ENCODE measurements around the gene NTSR2. TPM values are rescaled to one million over a fixed set of nuclear protein-coding genes. Genes with fewer than 3 reads are reported as not detected.

NTSR2 gene
- total RNA-seq, 5 donors from 2014 or later (not counting 1 experiment from before 2014, with no cell fraction given), result not detected

DNA sequence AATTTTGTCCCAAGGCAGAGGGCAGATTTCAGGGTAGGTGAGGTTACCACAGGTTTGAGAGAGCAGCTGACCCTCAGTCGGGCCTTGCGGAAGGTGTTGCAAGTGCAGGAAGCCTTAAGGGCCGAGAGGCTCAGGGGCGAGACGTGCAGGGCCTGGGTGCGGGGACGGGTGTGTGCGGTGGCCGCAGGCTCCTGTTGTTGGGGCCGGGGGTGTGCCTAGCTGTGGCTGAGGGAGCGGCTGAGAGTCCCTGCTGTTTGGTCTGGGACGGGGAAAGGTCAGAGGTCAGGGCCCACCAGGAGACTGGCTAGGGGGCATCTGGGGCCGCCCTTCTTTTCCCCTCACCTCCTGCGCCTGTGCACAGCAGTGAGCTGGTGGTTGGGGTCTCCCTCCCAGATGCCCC is 52.5 kb downstream of the NTSR2 start:
- H3K27me3 ChIP-seq (replicated peaks in 1 of 2; ENCODE audit: control insufficient read depth in 2 of 2, extremely low read depth in 1 of 2, insufficient read depth in 2 of 2, low read length in 1 of 2), result peaks cover 0 to 8% of the 10 kb centered on the region in 2 experiments
- H3K4me3 ChIP-seq (ENCODE audit: control insufficient read depth in 1 of 2, extremely low read depth in 1 of 2, low read length in 1 of 2), result no peak overlapping the region
- no peaks in the 10 kb centered on the region for H3K9me3 ChIP-seq
- no peaks in the 10 kb centered on the region for H3K9me3 Mint-ChIP-seq
- no peaks in the 10 kb centered on the region for H3K36me3 ChIP-seq (ENCODE audit: control insufficient read depth in 2 of 2, extremely low read depth in 1 of 2, insufficient read depth in 1 of 2, low read length in 1 of 2)
- H3K4me1 ChIP-seq (ENCODE audit: control insufficient read depth in 1 of 2, extremely low read depth in 1 of 2, insufficient read depth in 2 of 2, low read length in 2 of 2), result no peaks in the 10 kb centered on the region
- no peaks in the 10 kb centered on the region for H3K36me3 Mint-ChIP-seq
- no peak for DNase-seq
- ATAC-seq (replicated peaks in 1 of 4), result no peak
- no peaks in the 10 kb centered on the region for H3K4me1 Mint-ChIP-seq
- H3K4me3 Mint-ChIP-seq, result no peak overlapping the region
- H3K27ac Mint-ChIP-seq, result no peak overlapping the region
- ChIA-PET POLR2A (no interaction called here), CTCF (no interaction called here)
- peaks cover 0 to 7% of the 10 kb centered on the region in 2 donors for H3K27me3 Mint-ChIP-seq
- no peak overlapping the region for H3K27ac ChIP-seq (ENCODE audit: low read length)
- 87% methylated on average over 13 of the region's 14 CpGs for WGBS (ENCODE audit: insufficient coverage)

DNA sequence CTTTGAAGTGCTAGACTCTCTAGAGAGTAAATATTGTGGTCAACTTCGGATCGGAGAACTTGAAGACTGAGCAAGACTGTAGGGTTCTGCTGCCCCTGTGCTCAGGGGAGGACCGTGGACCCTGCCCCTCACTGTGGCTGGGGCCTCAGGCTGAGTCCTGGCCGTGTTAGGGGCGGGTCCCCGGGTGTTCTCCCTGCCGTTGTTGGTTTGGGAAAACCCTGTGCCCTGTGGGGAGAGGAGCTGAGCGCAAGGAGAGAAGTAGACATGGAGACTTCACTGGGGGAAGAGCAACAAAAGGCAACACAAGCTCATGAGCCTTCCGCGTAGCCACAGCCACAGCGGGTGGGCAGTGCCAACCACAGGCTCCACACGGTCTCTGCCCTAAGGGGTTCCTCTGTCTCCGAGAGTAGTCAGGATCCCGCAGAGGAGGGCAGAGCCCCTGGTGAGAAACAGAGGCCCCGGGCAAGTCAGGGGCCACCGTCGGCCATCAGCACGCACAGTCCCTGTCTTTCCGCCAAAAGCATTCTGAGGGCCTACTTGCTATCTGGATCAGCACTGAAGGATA is 53.1 kb downstream of the NTSR2 start:
- no peaks in the 10 kb centered on the region for H3K9me3 ChIP-seq
- no peak overlapping the region for H3K27ac ChIP-seq (ENCODE audit: low read length)
- no peak overlapping the region for H3K4me3 ChIP-seq (ENCODE audit: control insufficient read depth in 1 of 2, extremely low read depth in 1 of 2, low read length in 1 of 2)
- no peak overlapping the region for H3K27ac Mint-ChIP-seq
- ATAC-seq (replicated peaks in 1 of 4), result no peak
- no peak for DNase-seq
- POLR2A ChIA-PET, result no interaction called here
- WGBS (ENCODE audit: insufficient coverage), result 83% methylated on average over 19 of the region's 19 CpGs
- peaks cover 0 to 11% of the 10 kb centered on the region in 2 donors for H3K27me3 Mint-ChIP-seq
- peaks cover 0 to 7% of the 10 kb centered on the region in 2 experiments for H3K27me3 ChIP-seq (replicated peaks in 1 of 2; ENCODE audit: control insufficient read depth in 2 of 2, extremely low read depth in 1 of 2, insufficient read depth in 2 of 2, low read length in 1 of 2)
- H3K4me3 Mint-ChIP-seq, result no peak overlapping the region
- no peaks in the 10 kb centered on the region for H3K36me3 Mint-ChIP-seq
- CTCF ChIA-PET, result no interaction called here
- no peaks in the 10 kb centered on the region for H3K9me3 Mint-ChIP-seq
- no peaks in the 10 kb centered on the region for H3K4me1 ChIP-seq (ENCODE audit: control insufficient read depth in 1 of 2, extremely low read depth in 1 of 2, insufficient read depth in 2 of 2, low read length in 2 of 2)
- no peaks in the 10 kb centered on the region for H3K4me1 Mint-ChIP-seq
- H3K36me3 ChIP-seq (ENCODE audit: control insufficient read depth in 2 of 2, extremely low read depth in 1 of 2, insufficient read depth in 1 of 2, low read length in 1 of 2), result no peaks in the 10 kb centered on the region

DNA sequence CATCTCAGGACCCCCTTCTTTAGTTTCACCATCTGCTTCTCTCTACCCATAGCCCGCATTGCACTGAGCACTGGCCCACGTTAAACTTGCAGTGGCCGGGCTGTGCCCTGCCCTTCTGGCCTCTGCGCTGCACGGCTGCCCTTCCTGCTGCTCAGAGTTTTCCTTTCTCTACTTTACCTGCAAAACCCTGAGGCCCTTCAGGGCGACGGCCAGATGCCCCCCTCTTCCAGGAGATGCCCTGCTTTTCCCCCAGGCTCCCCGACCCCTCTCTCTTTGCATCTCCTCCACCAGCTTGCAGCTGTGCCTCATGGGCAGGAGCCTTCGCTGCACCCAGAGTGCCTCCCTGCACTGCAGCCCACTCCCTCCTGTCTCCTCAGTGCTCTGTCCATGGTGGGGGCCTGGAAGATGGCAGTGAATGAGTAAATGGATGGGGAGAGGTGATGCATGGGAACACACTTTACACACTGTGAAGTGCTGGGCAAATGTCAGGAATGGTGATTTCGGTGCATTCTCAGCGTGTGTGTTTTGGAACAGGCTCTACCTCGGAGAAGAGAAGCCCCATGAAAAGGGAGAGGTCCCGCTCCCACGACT is 53.8 kb downstream of the NTSR2 start:
- no peak overlapping the region for H3K27ac Mint-ChIP-seq
- no peaks in the 10 kb centered on the region for H3K36me3 Mint-ChIP-seq
- H3K27me3 Mint-ChIP-seq, result peaks cover 0 to 11% of the 10 kb centered on the region in 2 donors
- Histone ChIP-seq H3K4me1 (ENCODE audit: control insufficient read depth in 1 of 2, extremely low read depth in 1 of 2, insufficient read depth in 2 of 2, low read length in 2 of 2) (no peaks in the 10 kb centered on the region), H3K4me3 (ENCODE audit: control insufficient read depth in 1 of 2, extremely low read depth in 1 of 2, low read length in 1 of 2) (no peak overlapping the region), H3K9me3 (no peaks in the 10 kb centered on the region), H3K27ac (ENCODE audit: low read length) (no peak overlapping the region), H3K27me3 (replicated peaks in 1 of 2; ENCODE audit: control insufficient read depth in 2 of 2, extremely low read depth in 1 of 2, insufficient read depth in 2 of 2, low read length in 1 of 2) (peaks cover 0 to 7% of the 10 kb centered on the region in 2 experiments), H3K36me3 (ENCODE audit: control insufficient read depth in 2 of 2, extremely low read depth in 1 of 2, insufficient read depth in 1 of 2, low read length in 1 of 2) (no peaks in the 10 kb centered on the region)
- no peak for ATAC-seq (replicated peaks in 1 of 4)
- ChIA-PET POLR2A (no interaction called here), CTCF (no interaction called here)
- no peaks in the 10 kb centered on the region for H3K4me1 Mint-ChIP-seq
- H3K4me3 Mint-ChIP-seq, result no peak overlapping the region
- DNase-seq, result no peak
- H3K9me3 Mint-ChIP-seq, result no peaks in the 10 kb centered on the region
- WGBS (ENCODE audit: insufficient coverage), result 73% methylated on average over 8 of the region's 14 CpGs

DNA sequence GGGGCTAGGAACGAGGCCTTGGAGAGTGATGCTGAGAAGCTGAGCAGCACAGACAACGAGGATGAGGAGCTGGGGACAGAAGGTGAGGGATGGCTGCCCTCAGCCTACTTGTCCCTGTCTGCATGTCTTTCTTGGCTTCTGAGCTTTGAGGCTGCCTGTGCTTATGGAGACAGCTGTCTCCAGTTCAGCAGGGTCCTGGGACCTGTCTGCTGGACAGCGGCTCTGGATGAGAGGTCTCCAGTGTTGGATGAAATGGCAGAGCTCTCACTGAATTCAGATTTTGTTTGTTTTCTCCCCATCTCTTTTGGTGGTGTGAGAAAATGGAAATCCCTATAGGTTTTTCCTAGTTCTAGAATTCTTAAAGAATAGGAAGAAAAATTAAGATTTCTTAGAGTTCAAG is 54.8 kb downstream of the NTSR2 start:
- Mint-ChIP-seq H3K27ac (no peak overlapping the region), H3K4me1 (no peaks in the 10 kb centered on the region), H3K36me3 (no peaks in the 10 kb centered on the region), H3K4me3 (no peak overlapping the region), H3K27me3 (peaks cover 0 to 13% of the 10 kb centered on the region in 2 donors), H3K9me3 (no peaks in the 10 kb centered on the region)
- Histone ChIP-seq H3K36me3 (ENCODE audit: control insufficient read depth in 2 of 2, extremely low read depth in 1 of 2, insufficient read depth in 1 of 2, low read length in 1 of 2) (no peaks in the 10 kb centered on the region), H3K4me1 (ENCODE audit: control insufficient read depth in 1 of 2, extremely low read depth in 1 of 2, insufficient read depth in 2 of 2, low read length in 2 of 2) (no peaks in the 10 kb centered on the region), H3K9me3 (no peaks in the 10 kb centered on the region), H3K27ac (ENCODE audit: low read length) (no peak overlapping the region), H3K4me3 (ENCODE audit: control insufficient read depth in 1 of 2, extremely low read depth in 1 of 2, low read length in 1 of 2) (no peak overlapping the region), H3K27me3 (replicated peaks in 1 of 2; ENCODE audit: control insufficient read depth in 2 of 2, extremely low read depth in 1 of 2, insufficient read depth in 2 of 2, low read length in 1 of 2) (peaks cover 0 to 7% of the 10 kb centered on the region in 2 experiments)
- CTCF ChIA-PET, result no interaction called here
- ATAC-seq (replicated peaks in 1 of 4) (no peak), DNase-seq (no peak)
- POLR2A ChIA-PET, result no interaction called here
- WGBS (ENCODE audit: insufficient coverage), result 42% methylated on average over 2 of the region's 3 CpGs

DNA sequence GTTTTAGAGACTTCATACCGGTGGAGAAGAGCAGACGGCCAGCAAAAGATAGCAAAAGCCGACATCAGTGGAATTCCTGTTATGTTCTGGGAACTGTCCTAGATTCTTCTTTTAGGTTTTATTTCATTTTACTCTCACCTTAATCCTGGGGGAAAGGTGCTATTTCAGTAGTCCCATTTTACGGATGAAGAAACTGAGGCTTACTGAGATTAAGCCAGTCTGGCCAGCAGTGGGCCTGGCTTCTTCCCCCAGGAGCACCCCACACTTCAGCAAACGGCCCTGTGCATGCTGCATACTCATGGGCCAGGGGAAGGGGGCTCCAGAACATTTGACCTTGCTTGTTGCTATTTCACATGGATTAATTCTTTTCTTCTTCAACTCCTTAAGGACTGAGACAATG is 56.7 kb downstream of the NTSR2 start:
- H3K4me1 Mint-ChIP-seq, result no peaks in the 10 kb centered on the region
- H3K27me3 ChIP-seq (replicated peaks in 1 of 2; ENCODE audit: control insufficient read depth in 2 of 2, extremely low read depth in 1 of 2, insufficient read depth in 2 of 2, low read length in 1 of 2), result peaks cover 0 to 7% of the 10 kb centered on the region in 2 experiments
- H3K27ac Mint-ChIP-seq, result no peak overlapping the region
- DNase-seq (no peak), ATAC-seq (replicated peaks in 1 of 4) (no peak)
- peaks cover 0 to 18% of the 10 kb centered on the region in 2 donors for H3K27me3 Mint-ChIP-seq
- H3K4me3 ChIP-seq (ENCODE audit: control insufficient read depth in 1 of 2, extremely low read depth in 1 of 2, low read length in 1 of 2), result no peak overlapping the region
- H3K36me3 ChIP-seq (ENCODE audit: control insufficient read depth in 2 of 2, extremely low read depth in 1 of 2, insufficient read depth in 1 of 2, low read length in 1 of 2), result no peaks in the 10 kb centered on the region
- H3K9me3 Mint-ChIP-seq, result no peaks in the 10 kb centered on the region
- CTCF ChIA-PET, result no interaction called here
- POLR2A ChIA-PET, result no interaction called here
- 0% methylated on average over 1 of the region's 5 CpGs for WGBS (ENCODE audit: insufficient coverage)
- no peaks in the 10 kb centered on the region for H3K4me1 ChIP-seq (ENCODE audit: control insufficient read depth in 1 of 2, extremely low read depth in 1 of 2, insufficient read depth in 2 of 2, low read length in 2 of 2)
- H3K36me3 Mint-ChIP-seq, result no peaks in the 10 kb centered on the region
- no peaks in the 10 kb centered on the region for H3K9me3 ChIP-seq
- H3K4me3 Mint-ChIP-seq, result no peak overlapping the region
- H3K27ac ChIP-seq (ENCODE audit: low read length), result no peak overlapping the region

DNA sequence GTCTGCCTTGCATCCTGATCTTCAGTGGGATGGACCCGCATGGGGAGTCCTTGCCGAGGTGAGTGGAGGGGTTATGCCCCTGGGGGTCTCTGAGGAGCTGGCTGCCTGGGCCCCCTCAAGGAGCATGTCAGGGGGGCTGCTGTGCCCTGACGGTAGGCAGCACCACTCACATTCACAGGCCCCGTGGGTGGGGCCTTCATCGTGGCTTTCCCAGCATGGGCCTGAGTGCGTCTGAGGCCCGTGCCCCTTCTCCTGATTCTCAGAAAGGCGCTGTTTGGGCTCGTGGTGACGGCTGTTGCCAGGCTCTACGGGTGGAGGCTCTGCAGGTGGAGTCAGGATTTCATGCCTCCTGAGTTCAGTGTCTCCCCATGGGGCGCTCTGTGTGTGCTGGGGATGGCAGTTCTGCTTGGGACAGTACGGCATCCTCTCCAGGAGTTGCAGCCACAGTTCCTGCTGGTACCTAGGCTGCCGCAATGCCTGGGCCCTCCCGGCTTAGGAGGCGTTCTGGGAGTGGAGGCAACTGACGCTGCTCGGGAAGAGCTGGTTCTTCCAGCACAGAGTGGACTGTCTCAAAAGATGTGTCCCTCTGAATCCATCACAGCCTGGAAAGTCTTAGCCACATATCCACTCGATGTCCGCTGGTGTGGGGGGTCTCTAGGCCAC is 57.3 kb downstream of the NTSR2 start:
- 67% methylated on average over 15 of the region's 20 CpGs for WGBS (ENCODE audit: insufficient coverage)
- H3K36me3 ChIP-seq (ENCODE audit: control insufficient read depth in 2 of 2, extremely low read depth in 1 of 2, insufficient read depth in 1 of 2, low read length in 1 of 2), result no peaks in the 10 kb centered on the region
- Mint-ChIP-seq H3K27ac (no peak overlapping the region), H3K4me1 (no peaks in the 10 kb centered on the region), H3K27me3 (peaks cover 0 to 19% of the 10 kb centered on the region in 2 donors), H3K9me3 (no peaks in the 10 kb centered on the region), H3K36me3 (no peaks in the 10 kb centered on the region), H3K4me3 (no peak overlapping the region)
- CTCF ChIA-PET, result no interaction called here
- POLR2A ChIA-PET, result interaction anchor here in 1 of 2 donors (0.6 kb wide), 1 partner anchor 1167 kb away, joined by 5 read pairs; no protein-coding TSS in a partner anchor
- H3K9me3 ChIP-seq, result no peaks in the 10 kb centered on the region
- no peaks in the 10 kb centered on the region for H3K4me1 ChIP-seq (ENCODE audit: control insufficient read depth in 1 of 2, extremely low read depth in 1 of 2, insufficient read depth in 2 of 2, low read length in 2 of 2)
- H3K27me3 ChIP-seq (replicated peaks in 1 of 2; ENCODE audit: control insufficient read depth in 2 of 2, extremely low read depth in 1 of 2, insufficient read depth in 2 of 2, low read length in 1 of 2), result peaks cover 0 to 7% of the 10 kb centered on the region in 2 experiments
- no peak overlapping the region for H3K4me3 ChIP-seq (ENCODE audit: control insufficient read depth in 1 of 2, extremely low read depth in 1 of 2, low read length in 1 of 2)
- DNase-seq, result no peak
- no peak overlapping the region for H3K27ac ChIP-seq (ENCODE audit: low read length)
- ATAC-seq (replicated peaks in 1 of 4), result no peak

Data from T-cell (primary cell).